ENCODE data around the gene GHRH. TPM values are rescaled to one million over a fixed set of nuclear protein-coding genes. Genes with fewer than 3 reads are reported as not detected.
A peak's percentile ranks its signal among the peaks of the same experiment; 100 is the strongest.

Gene GHRH
- total and polyA plus RNA-seq, 4 donors, result not detected

- TF ChIP-seq, protein P1, sequence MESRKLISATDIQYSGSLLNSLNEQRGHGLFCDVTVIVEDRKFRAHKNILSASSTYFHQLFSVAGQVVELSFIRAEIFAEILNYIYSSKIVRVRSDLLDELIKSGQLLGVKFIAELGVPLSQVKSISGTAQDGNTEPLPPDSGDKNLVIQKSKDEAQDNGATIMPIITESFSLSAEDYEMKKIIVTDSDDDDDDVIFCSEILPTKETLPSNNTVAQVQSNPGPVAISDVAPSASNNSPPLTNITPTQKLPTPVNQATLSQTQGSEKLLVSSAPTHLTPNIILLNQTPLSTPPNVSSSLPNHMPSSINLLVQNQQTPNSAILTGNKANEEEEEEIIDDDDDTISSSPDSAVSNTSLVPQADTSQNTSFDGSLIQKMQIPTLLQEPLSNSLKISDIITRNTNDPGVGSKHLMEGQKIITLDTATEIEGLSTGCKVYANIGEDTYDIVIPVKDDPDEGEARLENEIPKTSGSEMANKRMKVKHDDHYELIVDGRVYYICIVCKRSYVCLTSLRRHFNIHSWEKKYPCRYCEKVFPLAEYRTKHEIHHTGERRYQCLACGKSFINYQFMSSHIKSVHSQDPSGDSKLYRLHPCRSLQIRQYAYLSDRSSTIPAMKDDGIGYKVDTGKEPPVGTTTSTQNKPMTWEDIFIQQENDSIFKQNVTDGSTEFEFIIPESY (IDR thresholded peaks at IDR 0.05), result no peak
- no peak for TF ChIP-seq HNF4G (IDR thresholded peaks at IDR 0.05)
- TF ChIP-seq JUND (IDR thresholded peaks at IDR 0.05), result no peak
These were observed 57.6 kb downstream of the GHRH start (continued) for GRCh38 chr20:37204056-37204455.

- DNase-seq (ENCODE audit: low spot score), result no peak
- no peaks in the 10 kb centered on the region for H3K9me3 ChIP-seq (ENCODE audit: control insufficient read depth in 4 of 4, low read length in 3 of 4)
- peaks cover 0 to 4% (median 3%) of the 10 kb centered on the region in 4 donors for H3K4me1 ChIP-seq (ENCODE audit: control insufficient read depth in 4 of 4, insufficient read depth in 4 of 4, low read length in 3 of 4)
- no peaks in the 10 kb centered on the region for H3K27me3 ChIP-seq (ENCODE audit: control insufficient read depth in 4 of 4, insufficient read depth in 4 of 4, low read length in 3 of 4)
- no peak overlapping the region for H3K4me3 ChIP-seq (ENCODE audit: low read depth in 1 of 3, low read length in 3 of 3)
- 81% methylated on average over 6 of the region's 6 CpGs for WGBS
- peaks cover 12 to 64% (median 46%) of the 10 kb centered on the region in 4 donors for H3K36me3 ChIP-seq (ENCODE audit: control insufficient read depth in 4 of 4, insufficient read depth in 3 of 4, low read depth in 1 of 4, low read length in 3 of 4)
- H3K9ac ChIP-seq (ENCODE audit: low read depth in 1 of 2, low read length in 2 of 2), result no peak overlapping the region
- TF ChIP-seq JUND (IDR thresholded peaks at IDR 0.05) (peak; percentile 39 to 55), GABPA (IDR thresholded peaks at IDR 0.05 in 1 of 2, conservative IDR thresholded peaks at IDR 0.05 in 1 of 2) (no peak), YY1 (IDR thresholded peaks at IDR 0.05) (peak; percentile 14), RXRA (IDR thresholded peaks at IDR 0.05) (peak in 1 of 2 donors; percentile 11), TAF1 (conservative IDR thresholded peaks at IDR 0.05) (no peak), RAD21 (IDR thresholded peaks at IDR 0.05) (peak; percentile 48 to 58), HNF4A (conservative IDR thresholded peaks at IDR 0.05) (no peak)
- TF ChIP-seq, protein P2, sequence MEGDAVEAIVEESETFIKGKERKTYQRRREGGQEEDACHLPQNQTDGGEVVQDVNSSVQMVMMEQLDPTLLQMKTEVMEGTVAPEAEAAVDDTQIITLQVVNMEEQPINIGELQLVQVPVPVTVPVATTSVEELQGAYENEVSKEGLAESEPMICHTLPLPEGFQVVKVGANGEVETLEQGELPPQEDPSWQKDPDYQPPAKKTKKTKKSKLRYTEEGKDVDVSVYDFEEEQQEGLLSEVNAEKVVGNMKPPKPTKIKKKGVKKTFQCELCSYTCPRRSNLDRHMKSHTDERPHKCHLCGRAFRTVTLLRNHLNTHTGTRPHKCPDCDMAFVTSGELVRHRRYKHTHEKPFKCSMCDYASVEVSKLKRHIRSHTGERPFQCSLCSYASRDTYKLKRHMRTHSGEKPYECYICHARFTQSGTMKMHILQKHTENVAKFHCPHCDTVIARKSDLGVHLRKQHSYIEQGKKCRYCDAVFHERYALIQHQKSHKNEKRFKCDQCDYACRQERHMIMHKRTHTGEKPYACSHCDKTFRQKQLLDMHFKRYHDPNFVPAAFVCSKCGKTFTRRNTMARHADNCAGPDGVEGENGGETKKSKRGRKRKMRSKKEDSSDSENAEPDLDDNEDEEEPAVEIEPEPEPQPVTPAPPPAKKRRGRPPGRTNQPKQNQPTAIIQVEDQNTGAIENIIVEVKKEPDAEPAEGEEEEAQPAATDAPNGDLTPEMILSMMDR (IDR thresholded peaks at IDR 0.05; ENCODE audit: low read depth, low read length, missing input control), result peak; percentile 64
- TF ChIP-seq, protein P1 (IDR thresholded peaks at IDR 0.05), result no peak
- H3K27ac ChIP-seq (ENCODE audit: low read depth in 1 of 2, low read length in 2 of 2), result no peak overlapping the region
These were observed 59.2 kb downstream of the GHRH start for GRCh38 chr20:37202267-37202943.

DNA sequence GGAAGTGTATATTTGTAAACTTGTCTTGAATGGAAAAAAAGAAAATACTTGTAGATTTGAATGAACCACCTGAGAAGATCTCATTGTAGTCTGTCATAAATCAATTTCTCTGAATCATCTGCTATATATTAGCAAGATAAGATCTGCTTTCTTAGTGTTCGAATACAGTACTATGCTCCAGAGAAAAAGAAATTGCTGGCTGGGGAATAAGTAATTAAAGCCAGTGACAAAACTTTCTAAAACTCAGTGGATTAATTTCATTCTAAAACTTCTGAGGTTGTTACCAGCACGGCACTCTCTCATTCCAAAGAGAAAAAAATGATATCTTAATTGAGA is 59.8 kb downstream of the GHRH start:
- Histone ChIP-seq H3K36me3 (ENCODE audit: control insufficient read depth in 4 of 4, insufficient read depth in 3 of 4, low read depth in 1 of 4, low read length in 3 of 4) (peaks cover 13 to 58% (median 40%) of the 10 kb centered on the region in 4 donors), H3K9me3 (ENCODE audit: control insufficient read depth in 4 of 4, low read length in 3 of 4) (no peaks in the 10 kb centered on the region), H3K4me1 (ENCODE audit: control insufficient read depth in 4 of 4, insufficient read depth in 4 of 4, low read length in 3 of 4) (peaks cover 0 to 4% (median 3%) of the 10 kb centered on the region in 4 donors), H3K9ac (ENCODE audit: low read depth in 1 of 2, low read length in 2 of 2) (no peak overlapping the region), H3K4me3 (ENCODE audit: low read depth in 1 of 3, low read length in 3 of 3) (no peak overlapping the region), H3K27ac (ENCODE audit: low read depth in 1 of 2, low read length in 2 of 2) (no peak overlapping the region), H3K27me3 (ENCODE audit: control insufficient read depth in 4 of 4, insufficient read depth in 4 of 4, low read length in 3 of 4) (no peaks in the 10 kb centered on the region)
- no peak for DNase-seq (ENCODE audit: low spot score)
- TF ChIP-seq GABPA (IDR thresholded peaks at IDR 0.05 in 1 of 2, conservative IDR thresholded peaks at IDR 0.05 in 1 of 2) (no peak), FOXA1 (IDR thresholded peaks at IDR 0.05) (no peak), NR2F2 (IDR thresholded peaks at IDR 0.05) (no peak), YY1 (IDR thresholded peaks at IDR 0.05) (no peak), TAF1 (conservative IDR thresholded peaks at IDR 0.05) (no peak), EGR1 (IDR thresholded peaks at IDR 0.05; ENCODE audit: low read depth in 2 of 2) (no peak), RAD21 (IDR thresholded peaks at IDR 0.05) (no peak), RXRA (IDR thresholded peaks at IDR 0.05) (no peak), HNF4G (IDR thresholded peaks at IDR 0.05) (no peak), HNF4A (conservative IDR thresholded peaks at IDR 0.05) (no peak), JUND (IDR thresholded peaks at IDR 0.05) (no peak), FOXA2 (IDR thresholded peaks at IDR 0.05) (no peak)
- TF ChIP-seq, protein P3, sequence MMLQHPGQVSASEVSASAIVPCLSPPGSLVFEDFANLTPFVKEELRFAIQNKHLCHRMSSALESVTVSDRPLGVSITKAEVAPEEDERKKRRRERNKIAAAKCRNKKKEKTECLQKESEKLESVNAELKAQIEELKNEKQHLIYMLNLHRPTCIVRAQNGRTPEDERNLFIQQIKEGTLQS (IDR thresholded peaks at IDR 0.05), result no peak
- 93% methylated on average over 2 of the region's 2 CpGs for WGBS

All from liver (tissue), 9 donors.